ENCODE results near the gene DSCAM. TPM values are rescaled to one million over a fixed set of nuclear protein-coding genes. Genes with fewer than 3 reads are reported as not detected.

The DSCAM gene
- total RNA-seq, 4 donors from 2014 or later: not detected

DNA sequence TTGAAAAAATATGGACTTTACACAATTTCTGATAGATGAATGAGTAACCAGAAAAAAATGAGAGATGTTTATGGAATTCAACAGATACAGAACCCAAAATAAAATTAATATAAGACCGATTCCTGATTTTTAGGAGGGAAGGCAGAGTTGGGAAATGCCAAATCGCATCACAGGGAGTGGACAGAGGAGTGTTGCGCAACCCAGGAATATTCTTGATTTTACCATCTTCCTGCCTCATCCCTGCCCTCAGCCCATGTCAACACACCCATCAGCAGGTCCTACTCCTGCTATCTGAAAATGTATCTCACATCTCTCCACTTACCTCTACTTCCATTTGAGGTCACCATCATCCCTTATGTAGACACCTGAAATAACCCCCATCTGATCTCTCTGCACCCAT lies 221.0 kb downstream of the DSCAM start:
- intact Hi-C loops (cut with DNase I; ENCODE audit: low total_unique reads): no loop called here
- WGBS, 2 donors: 89 to 92% methylated on average over 3 of the region's 3 CpGs
- no peak for DNase-seq (ENCODE audit: low spot score in 2 of 2)
- no peak overlapping the region for H3K4me3 ChIP-seq (ENCODE audit: low read depth, poor library complexity, severe bottlenecking)
- TF ChIP-seq POLR2A (IDR thresholded peaks at IDR 0.05): no peak
- TF ChIP-seq, protein P1, sequence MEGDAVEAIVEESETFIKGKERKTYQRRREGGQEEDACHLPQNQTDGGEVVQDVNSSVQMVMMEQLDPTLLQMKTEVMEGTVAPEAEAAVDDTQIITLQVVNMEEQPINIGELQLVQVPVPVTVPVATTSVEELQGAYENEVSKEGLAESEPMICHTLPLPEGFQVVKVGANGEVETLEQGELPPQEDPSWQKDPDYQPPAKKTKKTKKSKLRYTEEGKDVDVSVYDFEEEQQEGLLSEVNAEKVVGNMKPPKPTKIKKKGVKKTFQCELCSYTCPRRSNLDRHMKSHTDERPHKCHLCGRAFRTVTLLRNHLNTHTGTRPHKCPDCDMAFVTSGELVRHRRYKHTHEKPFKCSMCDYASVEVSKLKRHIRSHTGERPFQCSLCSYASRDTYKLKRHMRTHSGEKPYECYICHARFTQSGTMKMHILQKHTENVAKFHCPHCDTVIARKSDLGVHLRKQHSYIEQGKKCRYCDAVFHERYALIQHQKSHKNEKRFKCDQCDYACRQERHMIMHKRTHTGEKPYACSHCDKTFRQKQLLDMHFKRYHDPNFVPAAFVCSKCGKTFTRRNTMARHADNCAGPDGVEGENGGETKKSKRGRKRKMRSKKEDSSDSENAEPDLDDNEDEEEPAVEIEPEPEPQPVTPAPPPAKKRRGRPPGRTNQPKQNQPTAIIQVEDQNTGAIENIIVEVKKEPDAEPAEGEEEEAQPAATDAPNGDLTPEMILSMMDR (IDR thresholded peaks at IDR 0.05): no peak

DNA sequence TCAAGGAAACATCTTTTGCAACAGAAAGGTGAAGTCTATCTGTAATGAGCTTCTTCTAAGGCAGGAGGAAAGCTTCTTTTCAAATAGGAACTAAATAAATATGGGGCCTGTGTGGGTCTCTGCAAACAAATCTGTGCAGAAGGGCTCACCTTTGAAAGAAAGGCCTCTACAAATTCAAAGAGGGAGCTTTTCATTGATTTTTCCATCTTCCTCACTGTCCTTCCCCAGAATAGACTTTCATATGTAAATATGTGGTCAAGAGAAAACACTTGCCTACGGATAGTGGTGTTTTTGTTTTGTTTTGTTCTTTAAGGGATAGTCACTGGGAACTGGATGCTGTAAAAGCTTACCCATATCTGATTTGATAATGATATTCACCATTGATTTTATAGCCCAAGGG lies 223.4 kb downstream of the DSCAM start:
- 68 to 90% methylated on average over 1 of the region's 1 CpG for WGBS, 2 donors
- intact Hi-C loops (cut with DNase I; ENCODE audit: low total_unique reads): no loop called here
- H3K4me3 ChIP-seq (ENCODE audit: low read depth, poor library complexity, severe bottlenecking): no peak overlapping the region
- TF ChIP-seq POLR2A (IDR thresholded peaks at IDR 0.05): no peak
- TF ChIP-seq, protein P1 (IDR thresholded peaks at IDR 0.05): no peak
- DNase-seq (ENCODE audit: low spot score in 2 of 2): no peak

DNA sequence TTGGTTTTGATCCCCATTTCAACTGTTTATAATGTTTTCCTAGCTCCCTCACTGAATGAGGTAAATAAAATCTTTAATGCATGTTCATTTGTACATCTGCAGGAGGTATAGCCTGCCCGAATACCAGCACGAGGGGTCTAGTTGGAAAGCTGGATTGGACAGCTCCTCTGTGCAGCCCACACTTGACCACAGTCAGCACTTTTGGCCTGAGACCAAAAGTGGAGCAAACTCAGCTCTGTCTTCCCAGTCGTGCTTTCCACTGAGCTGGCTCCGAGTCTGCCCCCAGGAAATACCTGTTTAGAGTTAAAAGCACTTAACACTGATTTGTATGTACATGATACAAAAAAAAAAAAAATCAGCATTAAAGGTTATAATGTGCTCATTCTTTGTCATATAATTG lies 224.4 kb downstream of the DSCAM start:
- no peak for DNase-seq (ENCODE audit: low spot score in 2 of 2)
- intact Hi-C loops (cut with DNase I; ENCODE audit: low total_unique reads): no loop called here
- no peak overlapping the region for H3K4me3 ChIP-seq (ENCODE audit: low read depth, poor library complexity, severe bottlenecking)
- TF ChIP-seq, protein P1 (IDR thresholded peaks at IDR 0.05): no peak
- TF ChIP-seq POLR2A (IDR thresholded peaks at IDR 0.05): no peak
- WGBS, 2 donors: 34 to 36% methylated on average over 4 of the region's 4 CpGs

DNA sequence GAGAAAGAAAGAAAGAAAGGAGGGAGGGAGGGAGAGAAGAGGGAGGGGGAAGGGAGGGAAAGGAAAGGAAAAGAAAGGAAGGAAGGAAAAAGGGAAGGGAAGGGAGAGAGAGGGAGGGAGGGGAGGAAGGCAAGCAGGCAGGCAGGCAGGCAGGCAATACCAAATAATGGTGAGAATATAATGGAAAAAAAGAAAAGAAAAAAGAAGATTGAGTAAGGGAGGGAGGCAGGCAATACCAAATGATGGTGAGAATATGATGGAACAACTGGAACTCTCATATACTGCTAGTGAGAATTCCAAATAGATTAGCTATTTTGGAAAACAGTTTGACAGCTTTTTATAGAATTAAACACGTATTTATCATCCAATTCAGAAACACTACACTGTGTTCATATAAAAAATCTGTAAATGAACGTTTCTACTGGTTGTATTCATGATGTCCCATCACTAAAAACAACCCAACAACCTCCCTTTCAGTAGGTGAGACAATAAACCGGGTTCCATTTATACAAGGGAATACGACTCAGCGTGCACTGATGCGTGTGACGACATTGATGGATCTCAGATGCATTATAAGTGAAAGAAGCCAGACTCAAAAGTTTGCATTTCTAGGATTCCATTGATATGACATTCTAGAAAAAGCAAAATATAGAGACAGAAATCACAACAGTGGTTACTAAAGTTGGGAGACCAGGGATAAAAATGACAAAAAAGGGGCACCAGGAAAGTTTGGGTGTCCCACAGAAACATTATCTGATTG lies 226.4 kb downstream of the DSCAM start:
- DNase-seq (ENCODE audit: low spot score in 2 of 2): no peak
- H3K4me3 ChIP-seq (ENCODE audit: low read depth, poor library complexity, severe bottlenecking): no peak overlapping the region
- WGBS, 2 donors: 46 to 74% methylated on average over 7 of the region's 7 CpGs
- TF ChIP-seq POLR2A (IDR thresholded peaks at IDR 0.05): no peak
- TF ChIP-seq, protein P1 (IDR thresholded peaks at IDR 0.05): no peak
- intact Hi-C loops (cut with DNase I; ENCODE audit: low total_unique reads): no loop called here

DNA sequence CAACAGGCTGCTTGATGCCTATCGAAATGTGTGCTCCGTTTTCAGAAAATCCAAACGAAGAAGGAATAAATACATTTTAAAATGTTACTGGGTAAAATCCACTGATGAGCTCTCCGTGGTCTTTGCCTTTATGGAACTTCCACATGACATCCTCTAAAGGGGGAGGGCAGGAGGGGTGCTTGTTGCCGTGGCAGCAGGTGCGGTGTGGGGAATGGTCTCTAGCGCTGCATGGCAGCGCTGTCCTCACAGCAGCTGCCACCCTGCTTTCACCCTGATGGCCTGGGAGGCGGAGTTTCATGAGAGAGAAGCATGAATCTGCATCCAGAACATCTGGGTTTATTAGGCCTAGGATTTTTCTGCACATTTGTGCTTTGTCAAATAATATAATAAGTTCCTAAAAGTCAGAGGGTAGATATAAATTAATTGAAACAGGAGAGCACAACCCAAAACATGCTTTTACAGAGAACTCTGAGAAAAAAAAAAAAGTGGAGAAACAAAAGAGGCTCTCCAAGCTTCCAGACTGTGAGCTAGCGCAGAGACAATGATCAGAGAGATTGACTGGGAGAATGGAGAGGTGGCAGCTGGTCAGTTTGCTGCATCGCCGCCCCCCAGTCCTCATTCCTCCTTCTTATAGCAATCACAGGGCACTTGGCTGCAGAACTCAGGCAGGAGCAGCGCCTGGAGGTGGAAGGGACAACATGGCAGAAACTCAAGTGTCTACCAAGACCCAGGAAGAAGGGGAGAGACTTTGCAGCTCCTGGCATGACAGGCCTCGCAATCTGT lies 228.6 kb downstream of the DSCAM start:
- DNase-seq (ENCODE audit: low spot score in 2 of 2): no peak
- intact Hi-C loops (cut with DNase I; ENCODE audit: low total_unique reads): no loop called here
- H3K4me3 ChIP-seq (ENCODE audit: low read depth, poor library complexity, severe bottlenecking): no peak overlapping the region
- 84 to 87% methylated on average over 14 of the region's 14 CpGs for WGBS, 2 donors
- TF ChIP-seq, protein P1 (IDR thresholded peaks at IDR 0.05): no peak
- no peak for TF ChIP-seq POLR2A (IDR thresholded peaks at IDR 0.05)
